Stimulated activated CD8-positive, alpha-beta memory T cell treated with anti-CD3 and anti-CD28 coated beads, Interleukin-4, amount 100 ng/mL, for 24 hours (primary cell): ENCODE results near the gene KDM6A.
"Not testable (repeated sequence)": the region's sequence is repeated elsewhere in the genome, so short reads cannot be mapped to it uniquely, and the experiment has no call there.

Experiments
- DNase-seq: peaks from one replicate; pipeline ENCODE4 v3.0.0-alpha.2; 2020; ENCODE audit warnings: low read depth

Gene KDM6A

DNA sequence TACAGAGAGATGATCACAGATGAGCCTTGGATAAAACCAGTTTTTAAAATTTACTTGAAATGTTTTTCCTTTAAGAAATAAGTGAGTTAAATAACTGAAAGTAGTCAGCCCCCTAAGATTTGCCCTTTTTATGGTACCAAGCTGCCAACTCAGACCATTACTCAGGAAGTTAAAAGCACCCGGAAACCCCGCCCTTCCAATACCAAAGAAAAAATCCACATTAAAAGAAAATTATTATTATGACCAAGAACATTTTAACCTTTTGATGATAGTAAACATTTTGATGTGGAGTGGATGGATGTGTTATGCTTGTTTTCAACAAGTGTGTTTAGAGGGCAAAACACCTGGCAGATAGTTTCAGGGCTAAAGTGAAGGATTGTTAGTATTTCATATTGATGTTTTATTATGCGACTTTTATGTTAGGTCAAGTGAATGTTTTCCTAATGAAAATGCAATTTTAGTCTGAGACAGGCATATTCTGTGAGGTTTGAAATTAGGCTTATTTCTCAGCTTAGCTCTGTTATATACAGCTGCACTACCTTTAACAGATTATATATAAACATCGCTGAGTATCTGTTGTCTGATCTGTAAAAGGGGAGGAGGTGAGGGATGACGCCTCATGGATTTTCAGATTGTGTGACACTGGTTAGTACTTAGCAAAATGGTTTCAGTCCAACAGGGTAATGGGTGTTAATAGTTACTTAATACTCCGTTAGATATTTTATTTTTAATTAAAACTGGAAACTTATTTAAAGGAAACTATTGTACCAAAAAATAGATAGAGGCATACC, 89.0 kb downstream of the KDM6A start:
- DNase-seq, result no peak

DNA sequence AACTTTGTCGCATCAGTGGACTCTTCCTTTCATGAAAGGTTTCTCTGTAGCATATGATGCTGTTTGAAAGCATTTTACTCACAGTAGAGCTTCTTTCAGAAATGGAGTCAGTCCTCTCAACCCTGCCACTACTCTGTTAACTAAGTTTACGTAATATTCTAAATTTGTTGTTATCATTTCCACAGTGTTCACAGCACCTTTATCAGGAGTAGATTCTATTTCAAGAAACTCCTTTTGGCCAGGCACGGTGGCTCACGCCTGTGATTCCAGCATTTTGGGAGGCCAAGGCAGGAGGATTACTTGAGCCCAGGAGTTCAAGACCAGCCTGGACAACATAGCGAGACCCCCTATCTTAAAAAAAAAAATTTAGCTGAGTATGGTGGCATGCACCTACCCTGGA, 90.0 kb downstream of the KDM6A start:
- no peak for DNase-seq

DNA sequence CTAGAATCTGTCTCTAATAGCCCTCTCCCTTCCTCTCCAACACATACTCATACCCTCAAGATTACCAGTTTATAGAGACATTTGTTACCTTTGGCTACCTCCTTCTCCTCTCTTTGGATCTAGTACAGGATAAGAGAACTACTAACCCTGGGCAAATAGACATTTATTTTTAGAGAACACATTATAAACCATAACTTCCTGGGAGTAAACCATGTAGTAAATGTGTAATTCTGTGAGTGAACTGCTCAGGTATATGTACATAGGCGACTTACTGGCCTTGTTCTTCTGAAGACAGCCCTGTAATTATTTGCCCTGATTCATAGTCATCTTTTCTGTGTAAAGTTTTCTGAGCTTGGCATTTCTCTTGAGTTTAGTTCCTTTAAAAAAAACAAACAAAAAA, 94.2 kb downstream of the KDM6A start:
- DNase-seq, result no peak

DNA sequence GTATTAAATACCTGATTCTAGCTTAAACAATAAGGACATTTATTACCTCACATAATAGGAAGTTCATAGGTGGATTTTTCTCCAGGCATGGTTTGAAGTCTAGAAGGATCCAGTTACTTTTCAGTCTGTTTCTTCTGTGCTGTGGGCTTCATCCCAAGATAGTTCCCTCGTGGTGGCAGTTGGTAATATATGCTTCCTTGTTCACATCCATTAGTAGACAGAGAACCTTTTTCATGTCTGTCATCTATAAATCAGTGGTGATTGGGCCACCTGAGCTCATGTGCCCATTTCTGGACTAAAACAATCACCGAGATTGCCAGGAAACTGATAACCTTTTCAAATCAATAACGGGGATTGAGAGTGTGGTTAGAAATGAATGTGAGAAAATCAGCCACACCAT, 97.7 kb downstream of the KDM6A start:
- no peak for DNase-seq

DNA sequence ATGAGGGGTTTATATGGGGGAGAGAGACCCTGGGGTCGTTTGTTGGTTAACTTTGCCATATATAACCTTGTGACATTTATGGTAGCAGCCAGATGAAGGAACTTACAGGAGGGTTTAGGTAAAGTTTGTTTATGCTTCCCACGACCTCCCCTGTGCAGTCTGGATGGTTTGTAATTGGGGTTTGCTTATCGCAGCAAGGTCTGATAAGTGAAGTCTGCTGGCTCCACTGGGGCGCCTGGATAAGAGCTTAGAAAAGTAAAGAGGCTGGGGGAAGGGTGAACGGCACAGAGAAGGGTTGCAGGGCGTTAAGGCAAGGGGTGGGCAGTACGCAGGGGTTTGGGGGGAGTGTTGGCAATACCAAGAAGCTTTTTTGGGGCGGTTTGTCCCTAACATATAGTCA, 98.7 kb downstream of the KDM6A start:
- DNase-seq, result no peak

DNA sequence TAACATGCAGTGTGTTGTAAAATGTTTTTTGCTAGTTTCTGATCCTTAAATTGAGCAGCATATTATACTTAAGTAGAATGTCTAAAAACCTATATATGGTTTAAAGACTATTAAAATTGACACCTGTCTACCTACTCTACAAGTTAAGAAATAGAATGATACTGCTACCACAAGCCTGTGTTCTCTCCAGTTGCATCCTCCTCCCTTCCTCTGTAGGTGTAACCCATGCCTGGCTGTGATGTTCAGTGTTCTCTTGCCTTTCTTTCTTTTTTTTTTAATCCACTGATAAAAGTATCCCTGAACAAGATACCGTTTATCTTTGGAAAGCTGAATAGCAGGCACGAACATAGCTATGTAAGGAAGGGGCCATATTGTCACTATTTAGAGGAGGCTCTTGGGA, 99.1 kb downstream of the KDM6A start:
- DNase-seq, result no peak

DNA sequence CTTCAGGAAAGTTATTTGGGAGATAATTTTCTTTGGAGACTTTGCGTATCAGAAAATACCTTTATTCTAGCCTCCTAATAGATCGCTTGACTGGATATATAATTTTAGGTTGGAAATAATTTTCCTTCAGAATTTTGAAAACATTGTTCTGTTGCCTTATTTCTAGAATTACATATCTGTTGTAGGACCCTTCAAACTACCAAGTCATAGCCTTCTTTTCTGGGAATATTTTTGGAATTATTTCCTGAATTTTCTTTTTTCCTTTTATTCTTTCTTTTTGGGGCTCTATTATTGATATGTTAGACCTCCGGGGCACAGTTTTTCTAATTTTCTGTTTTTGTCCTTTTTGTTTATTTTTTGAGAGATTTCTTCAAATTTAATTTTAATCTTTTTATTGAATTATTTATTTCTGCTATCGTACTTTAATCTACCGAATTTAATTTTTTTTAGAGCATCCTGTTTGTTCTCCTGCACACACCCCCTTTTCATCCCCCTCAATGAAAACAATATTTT, 100.5 kb downstream of the KDM6A start:
- DNase-seq, result no peak

DNA sequence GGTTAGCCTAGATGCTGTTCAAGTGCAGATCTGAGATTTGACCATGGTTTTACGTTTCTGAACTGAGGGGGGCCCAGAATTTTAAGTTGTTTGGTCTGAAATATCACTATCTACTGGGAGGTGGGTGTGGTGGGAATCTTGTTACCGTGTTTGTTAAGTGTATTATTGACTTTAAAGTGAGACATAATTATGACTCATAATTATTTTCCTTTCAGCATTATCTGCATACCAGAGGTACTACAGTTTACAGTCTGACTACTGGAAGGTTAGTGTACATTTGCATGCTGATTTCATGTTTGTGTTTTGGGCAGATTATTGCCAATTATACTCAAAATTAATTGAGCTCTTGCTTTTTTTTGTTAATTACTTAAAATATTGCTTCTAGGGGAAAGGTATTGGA, 101.5 kb downstream of the KDM6A start:
- no peak for DNase-seq

DNA sequence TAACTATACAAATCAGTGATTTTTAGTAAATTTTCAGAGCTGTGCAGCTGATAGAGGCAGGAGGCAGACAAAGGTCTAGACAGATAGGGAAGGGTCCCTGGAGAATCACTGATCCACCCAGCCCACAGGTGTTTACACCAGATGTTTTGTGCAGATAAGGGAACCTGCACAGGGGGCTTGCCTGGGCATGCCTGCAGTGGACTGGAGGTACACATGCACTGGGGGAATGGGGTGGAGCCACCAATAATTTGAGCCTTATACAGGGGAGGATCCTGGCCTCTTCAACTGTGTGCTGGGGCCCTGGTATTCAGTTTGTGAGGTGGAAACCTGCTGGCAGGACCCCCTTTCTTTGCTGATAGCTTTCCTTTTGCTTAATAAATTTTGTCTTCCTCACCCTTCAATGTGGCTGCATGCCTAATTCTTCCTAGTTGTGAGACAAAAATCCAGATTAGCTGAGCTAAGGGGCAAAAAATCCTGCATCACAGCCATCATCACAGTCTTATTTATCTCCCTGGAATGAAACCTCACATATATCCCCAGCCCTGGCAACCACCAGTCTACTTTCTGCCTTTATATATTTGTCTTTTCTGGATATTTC, 102.8 kb downstream of the KDM6A start:
- no peak for DNase-seq

DNA sequence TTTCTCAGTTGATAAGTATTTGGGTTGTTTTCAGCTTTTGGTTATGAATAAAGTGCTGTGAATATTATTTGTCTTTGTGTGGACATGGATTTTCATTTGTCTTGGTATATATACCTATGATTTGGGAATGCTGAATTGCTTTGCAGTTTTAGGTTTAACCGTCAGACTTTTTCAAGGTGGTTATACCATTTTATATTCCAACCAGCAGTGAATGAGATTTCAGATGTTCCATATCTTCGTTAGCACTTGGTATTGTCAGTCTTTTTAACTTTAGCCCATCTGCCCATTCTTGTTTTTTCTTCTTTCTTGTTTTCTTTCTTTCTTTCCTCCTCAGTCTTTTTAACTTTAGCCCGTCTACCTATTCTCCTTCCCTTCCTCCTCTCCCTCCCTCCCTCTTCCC, 106.0 kb downstream of the KDM6A start:
- DNase-seq, result no peak

DNA sequence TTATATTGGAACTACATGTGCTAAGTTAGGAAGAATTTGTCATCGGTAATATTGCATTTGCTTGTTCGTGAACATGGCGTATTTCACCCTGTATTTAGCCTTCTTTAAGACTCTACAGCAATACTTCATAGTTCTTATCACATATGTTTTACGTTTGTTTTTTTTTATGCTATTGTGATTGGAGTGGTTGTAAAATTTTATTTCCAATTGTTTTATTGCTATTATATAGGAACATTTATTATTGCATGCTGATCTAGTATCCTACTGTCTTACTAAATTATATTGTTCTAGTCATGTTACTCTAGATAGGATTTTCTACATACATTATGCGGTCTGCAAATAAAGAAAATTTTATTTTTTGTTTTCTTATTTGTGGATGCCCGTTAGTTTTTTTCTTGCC, 107.4 kb downstream of the KDM6A start:
- no peak for DNase-seq

DNA sequence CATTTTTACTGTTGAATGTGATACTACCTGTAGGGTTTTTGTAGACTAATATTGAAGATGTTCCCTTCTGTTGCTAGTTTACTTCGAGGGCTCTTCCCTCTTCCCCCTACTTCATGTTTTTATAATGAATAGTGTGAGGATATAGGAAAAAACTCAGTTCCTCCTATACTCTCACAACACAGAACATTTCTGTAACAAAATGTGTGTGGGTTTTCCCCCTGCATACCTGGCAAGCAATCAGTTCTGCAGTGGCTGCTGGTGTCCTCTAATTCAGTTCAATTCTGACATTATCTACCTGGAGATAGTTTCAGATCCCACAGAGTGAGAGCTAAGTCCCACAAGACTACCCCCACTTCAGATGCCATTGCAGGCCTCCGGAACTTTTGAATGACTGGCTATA, 107.9 kb downstream of the KDM6A start:
- no peak for DNase-seq

DNA sequence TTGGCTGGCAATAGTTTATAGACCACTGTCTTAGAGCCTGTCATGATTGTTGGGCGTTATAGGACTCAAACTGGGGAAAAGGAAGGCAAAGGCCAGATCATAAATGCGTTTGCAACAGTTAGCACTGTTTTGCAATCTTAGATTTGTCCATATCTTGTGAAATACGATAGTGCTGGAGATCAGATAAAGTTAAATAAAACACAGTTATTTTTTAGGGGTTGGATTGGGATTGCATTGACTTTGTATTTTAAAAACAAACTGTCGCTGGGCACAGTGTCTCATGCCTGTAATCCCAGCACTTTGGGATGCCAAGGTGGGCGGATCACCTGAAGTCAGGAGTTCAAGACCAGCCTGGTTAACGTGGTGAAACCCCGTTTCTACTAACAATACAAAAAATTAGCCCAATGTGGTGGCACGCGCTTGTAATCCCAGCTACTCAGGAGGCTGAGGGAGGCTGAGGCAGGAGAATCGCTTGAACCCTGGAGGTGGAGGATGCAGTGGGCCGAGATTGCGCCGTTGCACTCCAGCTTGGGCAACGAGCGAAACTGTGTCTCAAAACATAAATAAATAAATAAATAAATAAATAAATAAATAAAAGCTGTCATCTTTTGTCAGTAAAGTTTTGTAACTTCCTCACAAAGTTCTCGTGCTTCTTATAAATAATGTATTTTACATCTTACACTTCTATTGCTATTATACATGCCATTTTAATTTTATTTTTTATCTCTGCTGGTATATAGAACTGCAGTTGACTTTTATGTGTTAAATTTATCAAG, 117.2 kb downstream of the KDM6A start:
- DNase-seq, result no peak

DNA sequence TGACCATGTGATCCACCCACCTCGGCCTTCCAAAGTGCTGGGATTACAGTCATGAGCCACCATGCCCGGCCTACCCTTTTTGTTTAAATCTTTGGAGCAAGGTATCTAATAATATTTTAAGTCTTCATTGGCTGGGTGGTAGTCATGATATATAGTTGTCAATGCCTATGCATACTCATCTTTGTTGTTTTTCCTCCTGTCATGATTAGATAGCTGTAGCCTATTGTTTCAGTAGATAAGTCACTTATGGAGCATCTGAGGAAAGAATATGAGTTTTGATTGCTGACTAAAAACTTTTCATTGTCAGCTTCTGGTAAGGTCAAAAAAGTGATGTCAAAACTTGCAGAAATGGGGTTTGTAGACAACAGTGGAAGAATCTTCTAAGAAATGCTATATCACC, 119.8 kb downstream of the KDM6A start:
- DNase-seq, result no peak

DNA sequence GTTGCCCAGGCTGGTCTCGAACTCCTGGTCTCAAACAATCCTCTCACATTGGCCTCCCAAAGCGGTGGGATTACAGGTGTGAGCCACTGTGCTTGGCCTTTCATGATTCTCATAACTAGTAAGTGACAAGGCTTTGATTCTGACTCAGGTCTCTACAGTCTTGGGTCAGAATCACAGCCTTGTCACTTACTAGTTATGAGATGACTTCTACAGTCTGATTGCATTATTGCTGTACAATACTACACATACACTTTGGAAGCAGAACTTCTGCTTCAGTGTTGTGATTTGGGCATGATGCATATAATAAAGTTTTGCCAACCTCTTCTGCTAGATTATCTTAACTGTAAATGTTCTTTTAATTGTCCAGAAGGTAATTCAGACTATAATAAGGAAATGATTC, 123.3 kb downstream of the KDM6A start:
- no peak for DNase-seq

DNA sequence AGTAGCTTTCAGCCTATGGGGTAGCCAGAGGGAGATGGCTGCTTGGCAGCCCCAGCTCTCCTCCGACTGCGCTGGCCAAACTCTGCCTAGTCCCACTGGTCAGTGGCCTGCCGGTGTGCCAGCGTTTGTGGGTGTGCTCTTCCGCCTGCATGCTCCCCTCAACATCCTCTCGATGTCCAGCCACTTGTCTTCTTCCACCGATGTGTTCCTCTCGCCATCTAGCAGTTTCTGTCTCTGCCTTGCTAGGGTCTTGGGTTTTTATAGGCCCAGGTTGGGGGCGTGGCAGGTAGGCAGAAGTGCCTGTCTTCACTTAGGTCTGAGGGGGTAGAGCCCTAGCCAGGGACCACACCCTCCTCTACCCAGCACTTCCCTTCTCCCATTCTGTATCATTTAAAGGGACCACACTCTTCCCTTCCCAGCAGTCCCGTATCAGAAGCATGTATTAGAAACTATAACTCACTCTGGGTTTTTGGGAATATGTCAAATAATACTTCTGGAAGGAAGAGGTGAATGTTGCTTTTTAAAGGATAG, 124.4 kb downstream of the KDM6A start:
- DNase-seq, result no peak

DNA sequence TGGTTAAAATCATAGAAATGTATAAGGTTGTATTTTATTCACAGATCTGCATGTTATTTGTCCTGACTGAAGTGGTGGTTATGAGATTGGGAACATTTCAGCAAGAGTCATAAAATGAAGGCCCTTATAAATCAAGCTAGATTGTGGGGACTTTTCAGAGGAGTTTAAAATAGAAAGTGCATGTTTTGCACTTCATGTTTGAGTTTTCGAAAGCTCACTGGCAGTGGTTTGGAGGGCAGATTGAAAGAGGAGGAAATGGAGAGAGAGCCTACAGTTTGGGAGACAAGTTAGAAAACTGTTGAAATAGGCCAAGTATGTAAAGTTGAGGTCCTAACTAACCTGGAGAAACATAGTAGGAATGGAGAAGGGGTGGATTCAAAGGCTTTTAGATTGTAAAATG, 124.9 kb downstream of the KDM6A start:
- no peak for DNase-seq

DNA sequence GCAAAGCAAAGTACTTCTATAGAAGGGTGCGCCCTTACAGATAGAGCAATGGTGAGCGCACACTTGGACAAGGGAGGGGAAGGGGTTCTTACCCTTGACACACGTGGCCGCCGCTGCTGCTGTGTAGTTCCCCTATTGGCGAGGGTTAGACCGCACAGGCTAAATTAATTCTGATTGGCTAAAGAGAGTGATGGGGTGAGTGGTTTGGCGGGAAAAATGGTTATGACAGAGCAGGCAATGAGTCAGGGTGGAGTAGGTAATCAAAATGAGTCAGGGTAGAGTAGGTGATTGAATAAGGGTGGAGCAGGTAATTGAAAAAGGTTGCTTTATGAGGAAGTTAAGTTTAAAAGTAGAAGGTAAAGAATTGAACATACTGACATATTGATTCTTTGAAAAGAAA, 126.2 kb downstream of the KDM6A start:
- not testable (repeated sequence) for DNase-seq

DNA sequence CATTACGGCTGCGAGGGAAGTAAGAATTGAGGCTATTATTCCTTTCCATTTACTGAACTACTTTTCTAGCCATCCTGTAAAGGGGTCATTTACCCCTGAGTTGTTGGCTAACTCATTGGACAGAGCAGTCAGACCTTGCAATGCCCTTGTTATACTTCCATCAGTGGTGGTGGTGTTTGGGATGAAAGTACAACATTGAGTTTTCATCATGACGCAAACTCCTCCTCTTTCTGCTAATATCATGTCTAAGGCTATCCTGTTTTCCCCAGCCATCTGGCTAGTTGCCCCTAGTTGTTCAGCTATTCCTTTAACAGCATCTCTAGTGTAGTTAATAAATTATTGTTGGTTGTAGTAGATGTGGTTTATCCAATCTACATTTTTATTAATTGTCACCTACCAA, 126.9 kb downstream of the KDM6A start:
- DNase-seq, result not testable (repeated sequence)

DNA sequence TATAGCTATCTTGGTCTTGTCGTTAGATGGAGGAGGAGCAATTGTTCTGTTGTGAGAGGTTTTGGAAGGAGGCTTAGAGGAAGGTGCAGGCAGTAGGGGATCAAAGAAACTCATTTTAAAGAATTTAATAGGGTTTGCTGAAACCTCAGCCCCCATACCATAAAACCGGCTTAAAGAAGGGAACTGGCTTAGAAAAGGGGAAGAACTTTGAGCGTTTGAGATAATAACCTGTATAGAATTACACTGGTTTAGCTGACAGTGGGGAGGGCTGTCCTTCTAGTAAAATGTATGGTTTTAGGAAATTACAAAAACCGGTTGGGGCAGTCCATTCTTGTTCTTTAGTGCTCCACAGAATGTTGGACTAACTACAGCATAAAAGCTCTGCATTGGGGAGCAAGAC, 128.1 kb downstream of the KDM6A start:
- no peak for DNase-seq

DNA sequence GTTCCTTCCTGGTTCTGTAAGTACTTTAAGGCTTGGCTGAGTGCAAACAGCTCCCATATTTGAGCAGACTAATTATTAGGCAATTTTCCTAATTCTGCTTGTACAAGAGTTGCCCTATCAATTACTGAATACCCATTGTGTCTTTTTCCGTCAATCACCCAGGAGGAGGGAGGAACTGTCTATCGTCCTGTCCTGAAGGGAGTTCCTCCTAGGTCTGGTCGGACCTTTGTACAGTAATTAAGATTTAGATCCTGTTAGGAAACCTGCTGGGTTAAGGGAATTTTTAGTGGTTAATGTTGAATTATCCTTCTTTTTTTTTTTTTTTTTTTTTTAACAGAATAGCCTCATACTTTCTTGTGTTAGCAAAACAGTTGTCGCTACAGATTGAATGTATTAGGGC, 130.1 kb downstream of the KDM6A start:
- DNase-seq, result no peak

DNA sequence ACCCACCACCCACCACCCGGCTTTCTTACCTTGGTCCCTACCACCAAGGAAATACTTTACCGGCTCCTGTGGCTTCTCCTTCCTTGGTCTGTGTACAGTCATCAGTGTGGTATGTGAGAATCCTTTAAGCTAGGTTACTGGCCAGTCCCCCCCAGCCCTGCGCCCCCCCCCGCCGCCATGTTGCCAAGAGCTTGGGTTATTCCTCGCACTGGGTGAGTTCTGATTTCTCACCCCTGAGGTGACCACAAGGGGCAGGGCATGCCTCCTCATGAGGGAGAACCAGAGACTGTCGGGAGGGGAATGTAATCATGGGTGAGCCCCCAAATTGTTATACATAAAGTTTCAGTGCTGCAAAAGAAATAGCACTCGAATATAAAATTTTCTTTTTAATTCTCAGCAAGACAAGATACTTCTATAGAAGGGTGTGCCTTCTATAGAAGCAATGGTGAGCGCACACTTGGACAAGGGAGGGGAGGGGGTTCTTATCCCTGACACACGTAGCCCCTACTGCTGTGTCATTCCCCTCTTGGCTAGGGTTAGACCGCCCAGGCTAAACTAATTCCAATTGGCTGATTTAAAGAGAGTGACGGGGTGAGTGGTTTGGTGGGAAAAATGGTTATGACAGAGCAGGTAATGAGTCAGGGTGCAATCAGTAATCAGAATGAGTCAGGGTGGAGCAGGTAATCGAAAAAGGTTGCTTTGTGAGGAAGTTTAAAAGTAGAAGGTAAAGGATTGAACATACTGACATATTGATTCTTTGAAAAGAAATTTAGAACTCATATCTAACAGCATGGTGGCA, 133.2 kb downstream of the KDM6A start:
- no peak for DNase-seq
